Neural cell (in vitro differentiated cells): ENCODE results near the gene HSPB6. TPM values are rescaled to one million over a fixed set of nuclear protein-coding genes. Genes with fewer than 3 reads are reported as not detected.

Source experiments
- H2AFZ ChIP-seq: fragments of 200-600, 300-800 bp; sonication (generic), shearing (Covaris generic); 2 replicates; pipeline ENCODE4 v1.6.0; 2014; ENCODE audit warnings: low read depth, mild to moderate bottlenecking, antibody characterized with exemption, low read length, moderate library complexity
- H3F3A ChIP-seq: fragments of 200-600 bp; shearing (Covaris generic); 2 replicates; pipeline ENCODE4 v1.6.1; 2016; ENCODE audit warnings: mild to moderate bottlenecking, moderate library complexity, mixed read lengths, antibody characterized with exemption, low read length; ENCODE audit not compliant: insufficient read depth, poor library complexity, severe bottlenecking
- H3K27ac ChIP-seq: fragments of 200-600, 300-800 bp; sonication (generic), shearing (Covaris generic); 2 replicates; pipeline ENCODE4 v1.5.1; 2014; ENCODE audit warnings: mild to moderate bottlenecking, low read length, moderate library complexity
- H3K27me3 ChIP-seq: fragments of 300-800, 200-600 bp; sonication (generic), shearing (Covaris generic); 2 replicates; pipeline ENCODE4 v1.6.0; 2014; ENCODE audit warnings: mild to moderate bottlenecking, low read depth, low read length, moderate library complexity; ENCODE audit not compliant: insufficient read depth
- H3K36me3 ChIP-seq: fragments of 300-800, 200-600 bp; sonication (generic), shearing (Covaris generic); 2 replicates; pipeline ENCODE4 v1.5.1; 2014; ENCODE audit warnings: mild to moderate bottlenecking, antibody characterized with exemption, low read length, moderate library complexity; ENCODE audit not compliant: insufficient read depth
- H3K4me2 ChIP-seq: fragments of 300-800, 200-600 bp; sonication (generic), shearing (Covaris generic); 2 replicates; pipeline ENCODE4 v1.6.0; 2014; ENCODE audit warnings: mild to moderate bottlenecking, low read length
- H3K4me3 ChIP-seq: fragments of 300-800, 200-600 bp; sonication (generic), shearing (Covaris generic); 2 replicates; pipeline ENCODE4 v1.5.1; 2014; ENCODE audit warnings: mild to moderate bottlenecking, low read length, moderate library complexity
- H3K79me2 ChIP-seq: fragments of 200-600 bp; shearing (Covaris generic); replicated peaks from 2 replicates; pipeline ENCODE4 v1.6.0; 2014; ENCODE audit warnings: mild to moderate bottlenecking, low read length, moderate library complexity; ENCODE audit not compliant: insufficient read depth
- H3K9ac ChIP-seq: fragments of 300-800, 200-600 bp; sonication (generic), shearing (Covaris generic); 2 replicates; pipeline ENCODE4 v1.6.1; 2016; ENCODE audit warnings: mild to moderate bottlenecking, low read length, mixed read lengths
- H3K9me2 ChIP-seq: fragments of 200-600 bp; shearing (Covaris generic); 2 replicates; pipeline ENCODE4 v1.6.1; 2016; ENCODE audit warnings: mild to moderate bottlenecking, low read length, mixed read lengths; ENCODE audit not compliant: insufficient read depth
- H3K9me3 ChIP-seq: fragments of 200-600, 300-800 bp; sonication (generic), shearing (Covaris generic); 2 replicates; pipeline ENCODE4 v1.6.1; 2016; ENCODE audit warnings: mild to moderate bottlenecking, mixed run types, low read length, moderate library complexity, mixed read lengths
- H4K20me1 ChIP-seq: fragments of 200-600 bp; shearing (Covaris generic); 2 replicates; pipeline ENCODE4 v1.6.1; 2016; ENCODE audit warnings: mild to moderate bottlenecking, mixed run types; ENCODE audit not compliant: insufficient read depth
- EP300 ChIP-seq: fragments of 450-650 bp; conservative IDR thresholded peaks from 2 replicates; pipeline ENCODE4 v1.6.1; 2014; ENCODE audit warnings: antibody characterized with exemption, mild to moderate bottlenecking, moderate library complexity; ENCODE audit not compliant: poor library complexity, severe bottlenecking
- EZH2 ChIP-seq: fragments of 200-600, 300-800 bp; shearing (Covaris generic), sonication (generic); IDR thresholded peaks from 2 replicates; pipeline ENCODE4 v1.6.1; 2014; ENCODE audit warnings: antibody characterized with exemption, low read length, borderline replicate concordance, mild to moderate bottlenecking; ENCODE audit not compliant: insufficient read depth, poor library complexity, severe bottlenecking
- MXI1 ChIP-seq: fragments of 450-650 bp; conservative IDR thresholded peaks from 2 replicates; pipeline ENCODE4 v1.6.1; 2014; ENCODE audit warnings: antibody characterized with exemption, mild to moderate bottlenecking; ENCODE audit not compliant: poor library complexity, severe bottlenecking
- POLR2AphosphoS5 ChIP-seq: IDR thresholded peaks from 2 replicates; pipeline ENCODE4 v1.6.1; 2012
- RAD21 ChIP-seq: fragments of 450-650 bp; conservative IDR thresholded peaks from 2 replicates; pipeline ENCODE4 v1.6.1; 2014; ENCODE audit warnings: antibody characterized with exemption, mild to moderate bottlenecking, moderate library complexity
- SMC3 ChIP-seq: fragments of 450-650 bp; conservative IDR thresholded peaks from 2 replicates; pipeline ENCODE4 v1.6.1; 2014; ENCODE audit warnings: antibody characterized with exemption, mild to moderate bottlenecking, moderate library complexity; ENCODE audit not compliant: poor library complexity
- TAF1 ChIP-seq: IDR thresholded peaks from 2 replicates; pipeline ENCODE4 v1.6.1; 2012; ENCODE audit warnings: low read depth
- polyA plus RNA-seq: library from polyadenylated mRNA; depleted of rRNA; stranded (reverse); fragments of >200 nt; gene quantifications from 2 replicates; pipeline ENCODE4 v1.2.3, GENCODE V29; 2014
- TF ChIP-seq, protein P1 (sequence below): IDR thresholded peaks from 2 replicates; pipeline ENCODE4 v1.6.1; 2012; ENCODE audit warnings: borderline replicate concordance
- TF ChIP-seq, protein P2 (sequence below): fragments of 450-650 bp; IDR thresholded peaks from 2 replicates; pipeline ENCODE4 v1.5.1; 2014; ENCODE audit warnings: antibody characterized with exemption, mild to moderate bottlenecking, moderate library complexity; ENCODE audit not compliant: poor library complexity, severe bottlenecking

Gene HSPB6
- polyA plus RNA-seq, 1 donor from 2014 or later, result not detected

DNA sequence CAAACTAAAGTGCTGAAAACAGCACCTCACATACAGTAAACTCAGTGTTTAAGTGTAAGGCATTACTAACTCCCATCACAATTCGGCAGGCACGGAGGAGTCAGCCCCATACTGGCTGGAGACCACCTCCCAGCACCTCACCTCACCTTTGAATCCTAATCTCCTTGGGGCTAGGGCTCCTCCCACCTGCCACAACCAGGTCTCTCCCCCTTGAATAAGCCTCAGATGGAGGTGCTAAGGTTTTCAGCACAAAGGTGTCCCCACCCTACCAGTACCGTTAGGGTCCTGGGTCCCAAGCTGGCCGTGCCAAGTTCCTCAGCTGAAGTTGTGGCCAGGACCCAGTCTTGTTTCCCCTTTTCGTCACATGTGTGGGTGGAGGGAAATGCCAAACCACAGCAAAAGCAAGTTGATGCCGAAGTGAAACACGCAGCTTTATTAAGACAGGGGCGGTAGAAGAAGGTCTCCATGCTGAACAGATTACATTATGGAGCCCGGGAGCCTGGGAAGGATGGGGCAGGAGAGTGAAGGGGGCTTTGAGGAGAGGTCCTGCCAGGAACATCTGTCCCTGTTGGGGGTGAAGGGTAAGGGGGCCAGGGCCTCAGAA lies 14.6 kb downstream of the HSPB6 start, which contains the start of gene IGFLR1:
IGFLR1 (minus strand) TSS at position 332 of the 604 bp plus-strand sequence. CDS start 1,272 bp downstream, outside the sequence.
- H3K27me3 ChIP-seq, result no peaks in the 10 kb centered on the region
- peak within 1 kb of the TSS; percentile 67 for H3K9ac ChIP-seq
- peaks cover 14% of the 10 kb centered on the region for H3K79me2 ChIP-seq
- peak within 1 kb of the TSS; percentile 69 for H3K4me3 ChIP-seq
- peak within 1 kb of the TSS; percentile 39 for H3K4me2 ChIP-seq
- H3F3A ChIP-seq, result no peaks in the 10 kb centered on the region
- H3K9me3 ChIP-seq, result no peaks in the 10 kb centered on the region
- no peaks in the 10 kb centered on the region for H4K20me1 ChIP-seq
- H3K27ac ChIP-seq, result no peak within 1 kb of the TSS
- no peak within 1 kb of the TSS for H2AFZ ChIP-seq
- TF ChIP-seq MXI1 (no peak), EP300 (no peak), SMC3 (no peak), POLR2AphosphoS5 (no peak), TAF1 (no peak), RAD21 (no peak), EZH2 (no peak)
- TF ChIP-seq, protein P1, sequence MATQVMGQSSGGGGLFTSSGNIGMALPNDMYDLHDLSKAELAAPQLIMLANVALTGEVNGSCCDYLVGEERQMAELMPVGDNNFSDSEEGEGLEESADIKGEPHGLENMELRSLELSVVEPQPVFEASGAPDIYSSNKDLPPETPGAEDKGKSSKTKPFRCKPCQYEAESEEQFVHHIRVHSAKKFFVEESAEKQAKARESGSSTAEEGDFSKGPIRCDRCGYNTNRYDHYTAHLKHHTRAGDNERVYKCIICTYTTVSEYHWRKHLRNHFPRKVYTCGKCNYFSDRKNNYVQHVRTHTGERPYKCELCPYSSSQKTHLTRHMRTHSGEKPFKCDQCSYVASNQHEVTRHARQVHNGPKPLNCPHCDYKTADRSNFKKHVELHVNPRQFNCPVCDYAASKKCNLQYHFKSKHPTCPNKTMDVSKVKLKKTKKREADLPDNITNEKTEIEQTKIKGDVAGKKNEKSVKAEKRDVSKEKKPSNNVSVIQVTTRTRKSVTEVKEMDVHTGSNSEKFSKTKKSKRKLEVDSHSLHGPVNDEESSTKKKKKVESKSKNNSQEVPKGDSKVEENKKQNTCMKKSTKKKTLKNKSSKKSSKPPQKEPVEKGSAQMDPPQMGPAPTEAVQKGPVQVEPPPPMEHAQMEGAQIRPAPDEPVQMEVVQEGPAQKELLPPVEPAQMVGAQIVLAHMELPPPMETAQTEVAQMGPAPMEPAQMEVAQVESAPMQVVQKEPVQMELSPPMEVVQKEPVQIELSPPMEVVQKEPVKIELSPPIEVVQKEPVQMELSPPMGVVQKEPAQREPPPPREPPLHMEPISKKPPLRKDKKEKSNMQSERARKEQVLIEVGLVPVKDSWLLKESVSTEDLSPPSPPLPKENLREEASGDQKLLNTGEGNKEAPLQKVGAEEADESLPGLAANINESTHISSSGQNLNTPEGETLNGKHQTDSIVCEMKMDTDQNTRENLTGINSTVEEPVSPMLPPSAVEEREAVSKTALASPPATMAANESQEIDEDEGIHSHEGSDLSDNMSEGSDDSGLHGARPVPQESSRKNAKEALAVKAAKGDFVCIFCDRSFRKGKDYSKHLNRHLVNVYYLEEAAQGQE, result no peak
- TF ChIP-seq, protein P2, sequence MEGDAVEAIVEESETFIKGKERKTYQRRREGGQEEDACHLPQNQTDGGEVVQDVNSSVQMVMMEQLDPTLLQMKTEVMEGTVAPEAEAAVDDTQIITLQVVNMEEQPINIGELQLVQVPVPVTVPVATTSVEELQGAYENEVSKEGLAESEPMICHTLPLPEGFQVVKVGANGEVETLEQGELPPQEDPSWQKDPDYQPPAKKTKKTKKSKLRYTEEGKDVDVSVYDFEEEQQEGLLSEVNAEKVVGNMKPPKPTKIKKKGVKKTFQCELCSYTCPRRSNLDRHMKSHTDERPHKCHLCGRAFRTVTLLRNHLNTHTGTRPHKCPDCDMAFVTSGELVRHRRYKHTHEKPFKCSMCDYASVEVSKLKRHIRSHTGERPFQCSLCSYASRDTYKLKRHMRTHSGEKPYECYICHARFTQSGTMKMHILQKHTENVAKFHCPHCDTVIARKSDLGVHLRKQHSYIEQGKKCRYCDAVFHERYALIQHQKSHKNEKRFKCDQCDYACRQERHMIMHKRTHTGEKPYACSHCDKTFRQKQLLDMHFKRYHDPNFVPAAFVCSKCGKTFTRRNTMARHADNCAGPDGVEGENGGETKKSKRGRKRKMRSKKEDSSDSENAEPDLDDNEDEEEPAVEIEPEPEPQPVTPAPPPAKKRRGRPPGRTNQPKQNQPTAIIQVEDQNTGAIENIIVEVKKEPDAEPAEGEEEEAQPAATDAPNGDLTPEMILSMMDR, result no peak
- no peaks in the 10 kb centered on the region for H3K9me2 ChIP-seq
- no peaks in the 10 kb centered on the region for H3K36me3 ChIP-seq

DNA sequence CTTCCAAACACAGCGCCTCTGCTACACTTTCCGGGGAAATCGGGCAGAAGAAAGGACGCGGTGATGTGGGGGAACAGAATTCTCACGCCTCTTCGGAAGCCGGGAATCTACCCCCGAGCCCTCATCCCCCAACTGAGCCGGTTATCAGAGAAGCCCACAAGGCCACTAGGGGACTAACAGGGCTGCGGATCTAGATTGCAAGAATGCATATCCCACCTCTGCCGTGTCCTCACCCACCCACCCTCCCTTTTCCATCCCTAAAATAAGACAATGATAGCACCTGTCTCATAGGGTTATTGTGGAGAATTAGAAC lies 15.7 kb downstream of the HSPB6 start:
- Histone ChIP-seq H3K9ac (peak overlapping the region; percentile 67), H3K36me3 (no peaks in the 10 kb centered on the region)

More for the DNA sequence above, 15.7 kb downstream of the HSPB6 start:
- peaks cover 6% of the 10 kb centered on the region for H3K79me2 ChIP-seq
- TF ChIP-seq POLR2AphosphoS5, result no peak
- TF ChIP-seq, protein P2, result peak; percentile 42
- TF ChIP-seq TAF1, result peak; percentile 8
- TF ChIP-seq SMC3, result peak; percentile 31
- H4K20me1 ChIP-seq, result no peaks in the 10 kb centered on the region
- no peaks in the 10 kb centered on the region for H3K9me3 ChIP-seq
- H2AFZ ChIP-seq, result peak overlapping the region; percentile 29
- peak overlapping the region; percentile 72 for H3K27ac ChIP-seq
- H3K4me3 ChIP-seq, result peak overlapping the region; percentile 69
- no peaks in the 10 kb centered on the region for H3F3A ChIP-seq
- no peaks in the 10 kb centered on the region for H3K27me3 ChIP-seq
- peak overlapping the region; percentile 84 for H3K4me2 ChIP-seq
- H3K9me2 ChIP-seq, result no peaks in the 10 kb centered on the region
